GM21619 (cell line): ENCODE measurements around the gene TEC.
"Not testable (repeated sequence)": the region's sequence is repeated elsewhere in the genome, so short reads cannot be mapped to it uniquely, and the experiment has no call there.

Source experiments
- ATAC-seq: cut with Tn5 transposase; IDR thresholded peaks from one replicate; pipeline ENCODE4 v1.9.1; 2021; ENCODE audit not compliant: unreplicated experiment

TEC gene

DNA sequence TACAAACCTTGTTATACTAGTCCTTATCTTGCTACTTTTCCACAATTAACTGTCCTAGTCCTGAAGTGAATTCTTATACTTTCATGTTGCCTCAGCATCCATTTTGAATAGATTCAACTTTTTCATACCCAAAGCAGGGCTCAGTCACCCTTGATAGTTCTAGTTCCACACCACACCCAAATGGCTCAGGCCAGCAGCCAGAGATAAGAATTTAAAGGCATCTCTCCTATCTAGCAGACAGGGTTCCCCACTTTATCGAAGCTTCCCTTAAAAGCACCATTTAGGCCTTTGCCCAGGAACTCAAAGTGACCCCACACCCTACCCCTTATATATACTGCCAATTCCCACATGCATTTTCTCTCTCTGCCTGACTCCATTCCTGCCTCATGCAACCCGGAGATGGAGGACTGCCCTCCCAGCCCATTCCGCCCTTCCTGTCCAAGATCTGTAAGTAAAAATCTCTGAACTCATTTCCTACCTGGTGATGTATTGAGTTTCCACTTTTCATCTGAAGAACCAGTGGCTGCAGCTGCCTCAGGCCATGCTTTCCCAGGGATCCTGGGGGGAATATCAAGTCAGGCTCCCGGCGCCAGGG lies 71.9 kb downstream of the TEC start:
- ATAC-seq, result no peak

DNA sequence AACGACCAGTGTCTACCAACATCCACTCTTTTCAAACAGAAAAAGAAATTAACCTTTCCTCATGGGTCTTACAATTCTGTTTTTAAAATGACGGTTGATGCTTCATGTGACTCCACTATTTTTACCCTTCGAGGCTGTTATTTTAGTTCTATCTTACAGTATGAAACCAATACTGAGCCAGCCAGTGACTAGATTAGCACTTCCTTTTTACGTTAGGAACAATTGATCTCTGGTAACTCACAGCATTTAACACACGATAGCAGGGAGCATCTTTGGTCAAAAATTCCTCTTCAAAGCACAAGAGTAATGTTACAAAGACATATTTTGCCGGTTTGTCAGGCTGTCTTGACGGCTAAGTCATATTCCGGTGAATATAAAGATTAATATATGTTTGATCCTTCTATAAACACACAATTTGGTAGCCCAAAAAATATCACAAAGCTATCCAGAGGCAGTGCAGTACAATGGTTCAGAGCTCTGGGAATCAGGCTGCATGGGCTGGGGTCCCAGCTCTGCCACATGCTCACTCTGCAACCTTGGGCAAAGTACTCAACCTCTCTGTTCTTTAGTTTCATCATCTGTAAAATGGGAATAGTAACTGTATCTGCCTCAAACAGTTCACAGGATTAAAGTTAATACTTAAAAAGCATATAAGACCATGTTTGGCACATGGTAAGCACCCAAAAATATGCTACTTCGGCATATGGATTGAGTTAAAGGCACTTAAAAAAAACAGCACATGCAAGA lies 72.7 kb downstream of the TEC start:
- ATAC-seq, result peak; percentile 70

DNA sequence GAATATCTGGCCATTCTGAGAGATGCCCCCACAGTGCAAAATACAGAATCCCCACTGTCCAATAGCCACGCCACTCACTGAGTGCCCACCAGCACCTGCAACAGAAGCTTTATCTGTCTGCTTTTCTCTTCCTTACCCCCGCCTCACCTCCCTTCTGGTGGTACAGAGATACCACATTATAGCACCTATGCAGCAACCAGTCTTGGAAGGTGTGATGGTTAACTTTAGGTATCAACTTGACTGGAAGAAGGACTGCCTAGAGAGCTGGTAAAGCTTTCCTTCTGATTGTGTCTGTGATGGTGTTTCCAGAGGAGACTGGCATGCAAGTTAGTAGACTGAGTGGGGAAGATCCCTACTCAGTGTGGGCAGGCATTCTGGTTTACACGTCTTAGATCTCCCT lies 73.8 kb downstream of the TEC start:
- ATAC-seq, result no peak

GRCh38 chr4:48195374-48195773 lies 74.3 kb downstream of the TEC start:
- no peak for ATAC-seq

DNA sequence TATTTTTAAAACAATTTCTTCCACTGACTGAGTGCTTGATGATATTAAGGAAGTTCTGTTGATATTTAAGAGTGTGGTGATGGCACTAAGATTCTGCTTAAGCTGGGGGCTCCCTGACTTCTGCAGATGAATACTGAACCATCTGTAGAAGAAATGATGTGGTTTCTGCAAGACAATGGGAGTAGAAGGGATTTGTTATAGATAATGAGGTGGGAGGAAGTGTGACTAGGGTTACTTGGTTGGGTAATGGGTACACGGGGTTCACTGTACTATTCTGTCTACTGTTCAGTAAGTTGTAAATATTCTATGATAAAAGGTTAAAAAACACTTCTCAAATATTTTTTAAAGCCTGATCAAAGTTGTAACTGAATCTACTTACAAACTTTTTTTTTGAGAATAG lies 74.7 kb downstream of the TEC start:
- no peak for ATAC-seq

DNA sequence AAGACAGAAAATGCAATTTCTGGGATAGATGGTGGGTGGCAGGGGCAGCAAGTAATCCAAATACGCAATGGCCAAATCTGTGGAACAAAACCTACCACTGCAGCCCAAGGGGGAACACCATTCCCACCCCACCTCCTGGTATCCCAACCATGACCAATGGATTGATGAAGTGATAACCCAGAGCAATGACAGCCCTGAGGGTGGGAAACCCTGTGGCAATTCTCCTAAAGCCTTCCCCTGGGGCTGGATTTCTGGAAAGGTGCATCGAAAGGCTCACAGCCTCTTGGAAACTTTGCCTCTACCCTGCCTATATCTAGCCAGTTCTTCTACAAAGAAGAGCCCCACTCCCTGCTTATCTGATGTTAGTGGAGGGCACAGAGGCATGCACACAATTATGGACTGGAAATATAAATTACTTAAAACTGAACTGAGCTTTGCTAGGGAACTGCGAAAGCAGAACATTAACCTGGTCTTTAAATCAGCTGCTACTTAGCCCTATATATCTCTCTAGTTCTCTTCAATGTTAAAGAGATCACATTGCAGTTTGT lies 75.6 kb downstream of the TEC start:
- no peak for ATAC-seq

- peak; percentile 24 for ATAC-seq
Measured at GRCh38 chr4:48193096-48193836, 76.4 kb downstream of the TEC start.

DNA sequence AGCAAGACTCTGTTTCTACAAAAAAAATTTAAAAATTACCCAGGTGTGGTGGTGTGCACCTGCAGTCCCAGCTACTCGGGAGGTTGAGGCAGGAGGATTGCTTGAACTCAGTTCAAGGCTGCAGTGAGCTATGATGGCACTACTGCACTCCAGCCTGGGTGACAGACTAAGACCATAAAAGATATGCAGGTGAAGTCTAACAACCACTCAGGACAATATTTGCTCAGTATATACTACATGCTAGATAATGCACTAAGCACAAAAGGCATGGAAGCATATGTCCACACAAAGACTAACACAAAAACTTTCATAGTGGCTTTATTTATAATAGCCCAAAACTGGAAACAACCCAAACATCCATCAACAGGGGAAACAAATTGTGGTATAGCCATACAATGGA lies 77.9 kb downstream of the TEC start:
- no peak for ATAC-seq

GRCh38 chr4:48190839-48191238 lies 78.8 kb downstream of the TEC start:
- ATAC-seq, result peak; percentile 42

- ATAC-seq, result no peak
Measured at GRCh38 chr4:48189731-48190130, 79.9 kb downstream of the TEC start.

DNA sequence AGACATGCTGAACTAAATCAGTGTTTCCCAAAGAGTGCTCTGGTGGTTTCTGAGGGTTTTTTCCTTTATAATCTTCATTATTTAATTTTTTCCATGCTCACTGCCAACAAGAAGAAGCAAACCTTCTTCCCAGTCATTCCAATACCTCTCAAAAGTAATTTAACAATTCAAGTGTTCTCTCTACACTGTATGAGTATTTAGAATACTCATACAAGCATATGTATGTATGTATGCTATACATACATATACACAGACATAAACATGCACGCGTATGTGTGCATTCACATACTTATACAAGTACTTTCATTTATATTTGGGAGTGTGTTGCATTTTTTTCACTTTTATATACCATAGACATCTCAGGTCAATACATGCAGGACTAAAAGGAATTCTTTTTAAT lies 81.2 kb downstream of the TEC start:
- ATAC-seq, result no peak

DNA sequence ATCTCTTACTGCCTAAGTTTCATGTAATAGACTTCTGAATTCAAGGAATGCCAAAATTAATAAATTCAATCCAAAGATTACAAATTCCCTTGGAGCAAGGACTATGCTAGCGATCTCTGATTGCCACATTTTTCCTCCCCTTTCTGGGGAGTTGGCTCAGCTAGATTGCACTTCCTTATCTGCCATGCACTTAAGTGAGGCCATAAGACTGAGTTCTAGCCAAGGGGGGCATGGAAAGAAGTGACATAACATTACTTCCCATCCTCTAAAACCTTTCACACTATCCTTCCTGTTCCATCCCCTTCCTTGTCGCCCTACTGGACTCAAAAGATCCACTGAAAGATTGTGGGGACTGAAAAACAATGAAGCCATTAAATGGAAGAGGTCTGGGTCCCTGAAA lies 81.8 kb downstream of the TEC start:
- ATAC-seq, result no peak

DNA sequence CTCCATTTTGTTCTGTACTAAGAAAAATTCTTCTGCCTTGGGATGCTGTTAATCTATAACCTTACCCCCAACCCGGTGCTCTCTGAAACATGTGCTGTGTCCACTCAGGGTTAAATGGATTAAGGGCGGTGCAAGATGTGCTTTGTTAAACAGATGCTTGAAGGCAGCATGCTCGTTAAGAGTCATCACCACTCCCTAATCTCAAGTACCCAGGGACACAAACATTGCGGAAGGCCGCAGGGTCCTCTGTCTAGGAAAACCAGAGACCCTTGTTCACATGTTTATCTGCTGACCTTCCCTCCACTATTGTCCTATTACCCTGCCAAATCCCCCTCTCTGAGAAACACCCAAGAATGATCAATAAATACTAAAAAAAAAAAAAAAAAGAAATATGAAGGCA lies 82.6 kb downstream of the TEC start:
- not testable (repeated sequence) for ATAC-seq

DNA sequence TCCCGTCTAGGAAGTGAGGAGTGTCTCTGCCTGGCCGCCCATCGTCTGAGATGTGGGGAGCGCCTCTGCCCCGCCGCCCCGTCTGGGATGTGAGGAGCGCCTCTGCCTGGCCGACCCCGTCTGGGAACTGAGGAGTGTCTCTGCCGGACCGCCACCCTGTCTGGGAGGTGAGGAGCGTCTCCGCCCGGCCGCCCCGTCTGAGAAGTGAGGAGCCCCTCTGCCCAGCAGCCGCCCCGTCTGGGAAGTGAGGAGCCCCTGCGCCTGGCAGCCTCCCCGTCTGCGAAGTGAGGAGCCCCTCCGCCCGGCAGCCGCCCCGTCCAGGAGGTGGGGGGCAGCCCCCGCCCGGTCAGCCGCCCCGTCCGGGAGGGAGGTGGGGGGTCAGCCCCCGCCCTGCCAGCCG lies 83.2 kb downstream of the TEC start:
- not testable (repeated sequence) for ATAC-seq

GRCh38 chr4:48184882-48185281 lies 84.8 kb downstream of the TEC start:
- ATAC-seq, result no peak

- ATAC-seq, result no peak
Measured at GRCh38 chr4:48180234-48180633, 89.4 kb downstream of the TEC start.

- ATAC-seq, result no peak
Measured at GRCh38 chr4:48178931-48179330, 90.7 kb downstream of the TEC start.

DNA sequence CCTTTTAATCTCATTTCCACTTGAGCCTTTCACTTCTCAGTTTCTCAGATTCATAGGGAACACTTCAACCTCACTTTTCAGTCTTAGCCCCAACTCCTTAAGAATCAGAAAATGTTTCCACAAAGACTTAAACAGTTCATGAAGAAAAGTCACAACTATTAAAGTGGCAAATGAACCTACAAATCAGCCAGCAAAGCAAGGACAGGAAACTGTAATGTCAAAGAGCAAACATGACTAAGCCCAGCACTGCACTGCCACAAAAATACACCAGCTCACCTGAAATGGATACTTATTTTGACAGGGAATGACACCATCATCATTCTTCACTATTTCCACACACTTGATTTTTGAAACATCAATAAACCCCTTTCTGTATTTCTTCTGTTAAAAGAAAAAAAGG lies 93.8 kb downstream of the TEC start:
- ATAC-seq, result no peak

- no peak for ATAC-seq
Measured at GRCh38 chr4:48175328-48175727, 94.3 kb downstream of the TEC start.

DNA sequence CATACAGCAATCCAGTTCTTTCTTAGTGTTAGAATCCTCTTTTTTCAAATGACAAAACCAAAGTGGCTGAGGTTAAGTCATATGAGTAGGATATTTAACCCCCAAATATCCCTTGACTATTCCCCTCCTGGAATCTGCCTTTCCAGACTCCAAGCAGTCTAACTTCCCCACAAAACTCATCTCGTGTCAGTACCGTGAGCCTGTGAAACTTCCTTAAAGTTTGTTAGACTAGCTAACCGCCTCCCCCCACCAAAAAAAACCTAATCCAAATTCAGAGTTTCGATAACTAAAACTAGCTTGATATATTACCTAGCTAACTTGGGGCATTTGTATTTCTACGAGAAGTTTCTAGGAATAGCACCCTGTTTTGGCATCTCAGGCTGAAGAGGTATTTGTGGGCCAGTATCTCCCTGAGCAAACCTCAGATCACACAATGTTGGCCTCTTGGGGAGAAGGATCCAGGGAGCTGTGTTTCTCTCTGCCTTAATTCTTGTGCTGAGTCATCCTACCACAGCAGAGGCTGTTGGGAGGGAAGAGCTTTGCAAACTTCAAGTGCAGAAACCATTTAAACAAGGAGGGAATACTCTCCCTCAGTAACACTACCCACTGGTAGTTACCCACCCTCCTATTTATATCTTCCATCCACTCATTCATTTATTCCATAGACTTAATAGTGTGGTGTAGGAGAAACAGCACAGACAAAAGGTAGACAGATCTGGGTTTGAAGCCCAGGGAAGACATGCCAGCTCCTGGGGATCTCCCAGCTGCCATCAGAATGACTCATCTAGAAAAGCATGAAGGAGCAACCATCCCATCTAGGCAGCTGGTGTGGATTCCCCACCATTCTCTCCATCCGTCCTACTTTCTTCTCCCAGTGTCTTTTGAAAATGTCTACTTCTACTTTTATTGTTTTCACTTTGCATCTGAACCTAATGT lies 96.3 kb downstream of the TEC start:
- ATAC-seq, result peak; percentile 75

- ATAC-seq, result no peak
Measured at GRCh38 chr4:48172651-48173050, 97.0 kb downstream of the TEC start.
